Skeletal muscle tissue (tissue), 4 donors: Measurements from ENCODE around the gene STAT1. TPM values are rescaled to one million over a fixed set of nuclear protein-coding genes. Genes with fewer than 3 reads are reported as not detected.
A peak's percentile ranks its signal among the peaks of the same experiment; 100 is the strongest.

Experiments
- H3K27ac ChIP-seq: one replicate; pipeline ENCODE4 v1.7.0; 2013; ENCODE audit warnings: mild to moderate bottlenecking, low read depth, low read length, inconsistent platforms
- H3K27me3 ChIP-seq, 3 donors: one replicate each; pipeline ENCODE4 v1.7.0; 2013; ENCODE audit warnings: low read length in 3 of 3; ENCODE audit not compliant: control insufficient read depth in 3 of 3, insufficient read depth in 3 of 3
- H3K36me3 ChIP-seq, 3 donors: one replicate each; pipeline ENCODE4 v1.7.0; 2013; ENCODE audit warnings: low read length in 3 of 3; ENCODE audit not compliant: control insufficient read depth in 3 of 3, insufficient read depth in 3 of 3
- H3K4me1 ChIP-seq, 3 donors: one replicate each; pipeline ENCODE4 v1.7.0; 2013; ENCODE audit warnings: low read length in 3 of 3, mild to moderate bottlenecking in 3 of 3; ENCODE audit not compliant: control insufficient read depth in 3 of 3, insufficient read depth in 3 of 3
- H3K4me3 ChIP-seq, 3 donors: one replicate each; pipeline ENCODE4 v1.7.0; 2013; ENCODE audit warnings: low read length in 3 of 3
- H3K9ac ChIP-seq, 3 donors: one replicate each; pipeline ENCODE4 v1.7.0; 2013; ENCODE audit warnings: low read length in 3 of 3, mild to moderate bottlenecking in 3 of 3, moderate library complexity in 2 of 3, low read depth in 1 of 3
- H3K9me3 ChIP-seq, 3 donors: one replicate each; pipeline ENCODE4 v1.7.0; 2013; ENCODE audit warnings: low read length in 3 of 3; ENCODE audit not compliant: control insufficient read depth in 3 of 3
- total RNA-seq: library from RNA; depleted of rRNA; stranded (reverse); fragments of >200 nt; gene quantifications from one replicate; pipeline ENCODE4 v1.2.3, GENCODE V29; 2014
- donor health status: Osteomylitis.

Gene STAT1
- total RNA-seq, result 30.3 TPM

DNA sequence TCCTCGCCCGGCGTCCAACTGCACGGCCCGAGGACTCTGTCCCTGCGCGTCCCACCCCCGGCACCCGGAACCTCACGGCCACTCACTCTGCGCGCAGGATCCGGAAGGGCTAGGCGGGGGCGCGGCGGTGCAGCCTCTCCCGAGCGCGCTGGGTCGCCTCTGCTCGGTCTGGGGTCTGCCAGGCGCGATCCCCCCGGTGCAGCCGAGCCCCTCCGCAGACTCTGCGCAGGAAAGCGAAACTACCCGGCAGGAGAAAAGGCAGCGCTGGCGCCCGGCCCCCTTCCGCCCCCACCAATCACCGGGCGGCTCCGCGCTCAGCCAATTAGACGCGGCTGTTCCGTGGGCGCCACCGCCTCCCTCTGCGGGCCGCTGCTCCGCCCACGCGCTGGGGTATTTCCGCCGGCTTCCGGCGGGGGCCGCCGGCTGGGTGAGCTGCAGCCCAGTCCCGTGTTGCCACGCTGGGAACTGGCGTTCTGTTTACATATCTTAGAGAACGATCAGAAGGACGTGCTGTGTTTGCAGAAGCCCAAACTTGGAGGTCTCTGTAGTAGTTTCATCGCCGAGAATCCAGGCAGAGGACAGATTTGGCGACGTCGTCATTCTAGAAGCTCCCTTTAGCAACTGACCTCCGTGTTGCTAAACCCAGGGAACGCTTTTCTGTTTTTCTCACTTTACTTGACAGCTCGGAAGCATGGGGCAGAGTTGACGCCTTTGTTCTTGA, at the start of gene STAT1:
Gene STAT1 (minus strand): TSS at position 240 of the 721 bp plus-strand sequence. CDS start 4,168 bp downstream, outside the sequence.
- Histone ChIP-seq H3K4me3 (peak within 1 kb of the TSS; percentile 94 to 100 (median 99)), H3K4me1 (peaks cover 16 to 32% (median 23%) of the 10 kb centered on the region in 3 donors), H3K27me3 (no peaks in the 10 kb centered on the region), H3K36me3 (peaks cover under 1 to 5% (median 2%) of the 10 kb centered on the region in 3 donors), H3K9me3 (no peaks in the 10 kb centered on the region), H3K27ac (peak within 1 kb of the TSS; percentile 90), H3K9ac (peak within 1 kb of the TSS; percentile 93 to 96 (median 93))

DNA sequence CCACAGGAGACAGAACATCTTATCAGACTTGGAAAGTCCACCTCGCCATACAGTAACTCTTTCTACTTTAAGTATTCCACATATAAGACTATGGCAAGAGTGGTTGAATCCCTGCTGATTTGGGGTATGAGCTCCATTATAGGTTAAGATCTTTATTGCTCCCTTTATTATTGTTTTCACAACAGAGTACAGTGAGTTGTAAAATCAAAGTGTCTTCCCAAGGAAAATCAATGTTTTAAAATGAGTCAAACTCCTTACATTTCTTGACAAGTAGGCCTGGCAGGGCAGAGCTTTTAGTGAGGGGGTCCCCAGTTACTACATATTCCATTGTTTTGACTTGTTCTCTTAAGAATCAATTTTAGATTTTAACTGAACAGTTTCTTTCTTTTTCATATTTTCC, 49.6 kb upstream of the STAT1 start:
- Histone ChIP-seq H3K9ac (no peak overlapping the region), H3K27ac (no peak overlapping the region), H3K9me3 (no peaks in the 10 kb centered on the region), H3K4me3 (no peak overlapping the region), H3K36me3 (no peaks in the 10 kb centered on the region), H3K4me1 (no peaks in the 10 kb centered on the region), H3K27me3 (no peaks in the 10 kb centered on the region)

DNA sequence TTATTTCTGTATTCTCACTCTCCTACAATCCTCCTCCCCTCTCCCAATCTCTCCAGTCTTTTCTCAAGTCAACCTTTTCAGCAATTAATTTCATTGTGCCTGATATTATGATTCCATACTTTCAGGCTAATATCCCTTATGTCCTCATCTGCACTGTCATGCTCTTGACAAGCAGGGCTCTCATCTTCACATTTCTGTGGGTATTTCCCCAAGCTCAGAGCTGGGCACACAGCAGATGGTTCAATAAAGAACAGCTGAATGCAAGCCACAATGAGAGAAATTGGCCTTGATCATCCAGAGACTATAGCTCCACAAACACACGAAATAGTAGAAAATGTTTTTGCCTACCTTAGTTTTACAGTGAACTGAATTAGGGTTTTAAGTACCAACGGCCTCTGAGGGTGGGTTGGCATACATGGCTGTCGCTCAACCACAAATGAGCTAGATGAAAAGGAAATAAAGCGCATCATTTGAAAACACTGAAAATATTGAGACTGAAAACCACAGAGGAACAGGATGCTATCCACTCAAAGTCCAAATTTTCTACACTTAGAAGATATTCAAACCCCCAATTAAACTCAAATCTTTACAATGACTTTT, 47.5 kb upstream of the STAT1 start:
- Histone ChIP-seq H3K9me3 (no peaks in the 10 kb centered on the region), H3K27ac (no peak overlapping the region), H3K9ac (no peak overlapping the region), H3K27me3 (no peaks in the 10 kb centered on the region), H3K4me3 (no peak overlapping the region), H3K4me1 (no peaks in the 10 kb centered on the region), H3K36me3 (no peaks in the 10 kb centered on the region)

- Histone ChIP-seq H3K4me3 (no peak overlapping the region), H3K27ac (no peak overlapping the region)
Observed at GRCh38 chr2:191059308-191059707, 45.3 kb upstream of the STAT1 start.

GRCh38 chr2:191056228-191056627, 42.3 kb upstream of the STAT1 start:
- H3K4me3 ChIP-seq, result no peak overlapping the region
- H3K9ac ChIP-seq, result no peak overlapping the region
- H3K27ac ChIP-seq, result no peak overlapping the region
- H3K27me3 ChIP-seq, result no peaks in the 10 kb centered on the region
- no peaks in the 10 kb centered on the region for H3K36me3 ChIP-seq
- no peaks in the 10 kb centered on the region for H3K4me1 ChIP-seq
- H3K9me3 ChIP-seq, result no peaks in the 10 kb centered on the region

More at GRCh38 chr2:191059308-191059707, 45.3 kb upstream of the STAT1 start:
- Histone ChIP-seq H3K36me3 (no peaks in the 10 kb centered on the region), H3K9ac (no peak overlapping the region), H3K9me3 (no peaks in the 10 kb centered on the region), H3K4me1 (no peaks in the 10 kb centered on the region), H3K27me3 (no peaks in the 10 kb centered on the region)

GRCh38 chr2:191053256-191053655, 39.3 kb upstream of the STAT1 start:
- no peaks in the 10 kb centered on the region for H3K9me3 ChIP-seq
- no peaks in the 10 kb centered on the region for H3K36me3 ChIP-seq
- no peak overlapping the region for H3K9ac ChIP-seq
- peaks cover 0 to 3% (median 0%) of the 10 kb centered on the region in 3 donors for H3K4me1 ChIP-seq
- no peaks in the 10 kb centered on the region for H3K27me3 ChIP-seq
- no peak overlapping the region for H3K27ac ChIP-seq
- no peak overlapping the region for H3K4me3 ChIP-seq

DNA sequence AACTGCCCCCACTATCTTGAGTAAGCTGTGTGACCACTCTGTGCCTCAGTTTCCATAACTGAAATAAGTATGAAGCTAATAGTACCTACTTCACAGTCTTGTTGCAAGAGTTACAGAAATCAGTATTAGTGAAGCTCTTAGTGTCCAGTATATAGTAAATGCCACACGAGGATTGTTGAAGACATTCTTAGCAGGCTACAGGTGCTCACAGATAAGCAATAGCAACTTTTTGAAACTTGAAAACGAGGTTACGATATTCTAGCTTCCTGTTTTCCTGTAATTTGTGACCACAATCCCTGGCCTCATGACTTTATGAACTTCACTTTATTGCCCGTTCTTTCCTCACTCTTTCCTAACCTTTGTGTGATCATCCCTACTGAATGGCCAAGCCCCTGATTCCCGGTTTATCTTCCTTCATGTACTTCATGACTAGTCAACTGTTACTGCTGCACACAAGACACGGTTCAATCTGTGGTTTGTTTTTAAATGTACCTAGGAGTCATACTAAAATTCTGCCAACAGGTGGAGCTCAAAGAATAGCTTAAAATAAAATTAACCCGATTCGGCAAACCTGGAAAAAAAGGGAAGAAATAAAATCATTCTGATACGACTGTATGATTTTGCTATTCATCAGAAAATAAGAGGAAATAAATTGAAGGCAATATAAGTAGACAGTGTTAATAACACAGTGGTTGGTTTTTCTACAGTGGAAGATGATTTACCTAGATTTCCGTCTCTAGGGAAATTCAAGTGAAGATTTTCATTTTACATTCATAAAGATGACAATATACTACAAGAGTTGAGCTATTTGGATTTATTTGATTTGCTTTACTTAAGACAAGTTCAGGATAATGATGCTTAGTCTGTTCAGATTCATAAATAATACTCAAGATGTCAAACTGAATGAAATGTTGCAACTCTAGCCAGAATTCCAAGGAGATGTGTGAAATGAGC, 38.1 kb upstream of the STAT1 start:
- no peak overlapping the region for H3K27ac ChIP-seq
- H3K9ac ChIP-seq, result no peak overlapping the region
- peaks cover 0 to 3% (median 0%) of the 10 kb centered on the region in 3 donors for H3K4me1 ChIP-seq

GRCh38 chr2:191051177-191051576, 37.2 kb upstream of the STAT1 start:
- Histone ChIP-seq H3K27me3 (no peaks in the 10 kb centered on the region), H3K27ac (peak overlapping the region; percentile 11), H3K4me1 (peaks cover 0 to 3% (median 0%) of the 10 kb centered on the region in 3 donors), H3K36me3 (no peaks in the 10 kb centered on the region), H3K9me3 (no peaks in the 10 kb centered on the region), H3K9ac (no peak overlapping the region), H3K4me3 (no peak overlapping the region)

More for the DNA sequence above, 38.1 kb upstream of the STAT1 start:
- Histone ChIP-seq H3K9me3 (no peaks in the 10 kb centered on the region), H3K4me3 (no peak overlapping the region), H3K27me3 (no peaks in the 10 kb centered on the region), H3K36me3 (no peaks in the 10 kb centered on the region)

GRCh38 chr2:191050640-191050987, 36.6 kb upstream of the STAT1 start:
- Histone ChIP-seq H3K27ac (peak overlapping the region; percentile 11), H3K9ac (no peak overlapping the region), H3K4me1 (peaks cover 0 to 3% (median 0%) of the 10 kb centered on the region in 3 donors), H3K9me3 (no peaks in the 10 kb centered on the region), H3K27me3 (no peaks in the 10 kb centered on the region), H3K36me3 (no peaks in the 10 kb centered on the region), H3K4me3 (no peak overlapping the region)
